ENCODE measurements around the gene CSTB. TPM values are rescaled to one million over a fixed set of nuclear protein-coding genes. Genes with fewer than 3 reads are reported as not detected.

Gene CSTB
- total RNA-seq, 1 experiment from 2014 or later, result 55.9 TPM

DNA sequence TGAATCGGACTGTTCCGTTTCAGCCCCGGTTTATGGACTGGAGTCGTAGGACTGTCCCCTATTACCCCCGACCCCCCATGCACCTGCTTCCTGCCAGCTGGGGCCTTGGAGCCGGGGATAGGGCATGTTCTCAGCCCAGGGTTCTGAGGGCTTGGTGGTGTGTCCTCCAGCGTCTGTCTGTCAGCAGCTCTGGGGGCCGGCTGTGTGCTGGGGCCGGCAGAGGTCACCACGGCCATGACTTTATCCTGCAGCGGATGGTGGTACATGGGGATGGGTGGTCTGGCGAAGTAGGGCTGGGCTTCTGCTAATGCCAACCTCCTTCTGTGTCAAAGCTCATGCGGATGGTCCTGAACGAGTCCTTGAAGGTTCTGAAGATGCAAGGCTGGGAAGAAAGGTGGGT lies 18.7 kb upstream of the CSTB start:
- ChIA-PET POLR2A (ENCODE audit: low non-redundant PET) (no interaction called here), CTCF (no interaction called here)
- BruUV-seq (replicated peaks), result no TSS peak
- no peak for DNase-seq (ENCODE audit: low spot score)
- no peaks in the 10 kb centered on the region for H3K9me3 ChIP-seq (ENCODE audit: low read depth, low read length, poor library complexity, severe bottlenecking)
- TF ChIP-seq EZH2 (IDR thresholded peaks at IDR 0.05; ENCODE audit: borderline replicate concordance, low read depth, low read length, poor library complexity, severe bottlenecking), result no peak
- TF ChIP-seq, protein P1, sequence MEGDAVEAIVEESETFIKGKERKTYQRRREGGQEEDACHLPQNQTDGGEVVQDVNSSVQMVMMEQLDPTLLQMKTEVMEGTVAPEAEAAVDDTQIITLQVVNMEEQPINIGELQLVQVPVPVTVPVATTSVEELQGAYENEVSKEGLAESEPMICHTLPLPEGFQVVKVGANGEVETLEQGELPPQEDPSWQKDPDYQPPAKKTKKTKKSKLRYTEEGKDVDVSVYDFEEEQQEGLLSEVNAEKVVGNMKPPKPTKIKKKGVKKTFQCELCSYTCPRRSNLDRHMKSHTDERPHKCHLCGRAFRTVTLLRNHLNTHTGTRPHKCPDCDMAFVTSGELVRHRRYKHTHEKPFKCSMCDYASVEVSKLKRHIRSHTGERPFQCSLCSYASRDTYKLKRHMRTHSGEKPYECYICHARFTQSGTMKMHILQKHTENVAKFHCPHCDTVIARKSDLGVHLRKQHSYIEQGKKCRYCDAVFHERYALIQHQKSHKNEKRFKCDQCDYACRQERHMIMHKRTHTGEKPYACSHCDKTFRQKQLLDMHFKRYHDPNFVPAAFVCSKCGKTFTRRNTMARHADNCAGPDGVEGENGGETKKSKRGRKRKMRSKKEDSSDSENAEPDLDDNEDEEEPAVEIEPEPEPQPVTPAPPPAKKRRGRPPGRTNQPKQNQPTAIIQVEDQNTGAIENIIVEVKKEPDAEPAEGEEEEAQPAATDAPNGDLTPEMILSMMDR (conservative IDR thresholded peaks at IDR 0.05; ENCODE audit: low read depth, low read length), result no peak
- intact Hi-C loops (cut with micrococcal nuclease; ENCODE audit: unreplicated experiment), result no loop called here
- H3K4me1 ChIP-seq (ENCODE audit: insufficient read depth, low read length, poor library complexity, severe bottlenecking), result peaks cover 12% of the 10 kb centered on the region
- peaks cover 88% of the 10 kb centered on the region for H3K36me3 ChIP-seq (ENCODE audit: insufficient read depth, low read length, poor library complexity, severe bottlenecking)
- no peaks in the 10 kb centered on the region for H3K27me3 ChIP-seq (replicated peaks; ENCODE audit: insufficient read depth, low read depth, low read length, poor library complexity)
- H3K4me3 ChIP-seq (ENCODE audit: low read depth, low read length, poor library complexity, severe bottlenecking), result no peak overlapping the region
- H3K27ac ChIP-seq (ENCODE audit: low read depth, low read length, poor library complexity, severe bottlenecking), result no peak overlapping the region

DNA sequence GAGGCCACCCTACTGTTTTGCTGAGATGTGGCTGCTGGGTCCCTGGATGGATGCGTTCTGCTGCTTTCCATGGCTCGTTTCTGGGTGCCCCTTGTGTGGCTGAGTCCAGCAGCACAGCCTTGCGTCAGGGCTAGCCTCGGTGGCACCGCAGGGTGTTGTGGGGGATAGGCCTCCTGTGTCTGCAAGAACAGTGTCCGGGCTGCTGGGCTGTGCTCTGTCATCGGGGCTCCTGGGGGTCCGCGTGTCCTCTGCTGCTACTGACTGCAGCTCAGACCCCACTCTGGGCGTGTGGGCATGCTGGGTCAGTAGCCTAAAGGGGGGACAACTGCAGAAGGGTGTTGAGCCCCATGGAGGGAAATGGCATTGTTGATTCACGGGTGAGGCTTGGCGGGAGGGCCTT lies 18.2 kb upstream of the CSTB start:
- no peak overlapping the region for H3K4me3 ChIP-seq (ENCODE audit: low read depth, low read length, poor library complexity, severe bottlenecking)
- H3K36me3 ChIP-seq (ENCODE audit: insufficient read depth, low read length, poor library complexity, severe bottlenecking), result peaks cover 82% of the 10 kb centered on the region
- H3K9me3 ChIP-seq (ENCODE audit: low read depth, low read length, poor library complexity, severe bottlenecking), result no peaks in the 10 kb centered on the region
- no peaks in the 10 kb centered on the region for H3K27me3 ChIP-seq (replicated peaks; ENCODE audit: insufficient read depth, low read depth, low read length, poor library complexity)
- TF ChIP-seq, protein P1 (conservative IDR thresholded peaks at IDR 0.05; ENCODE audit: low read depth, low read length), result no peak
- no peak for TF ChIP-seq EZH2 (IDR thresholded peaks at IDR 0.05; ENCODE audit: borderline replicate concordance, low read depth, low read length, poor library complexity, severe bottlenecking)
- ChIA-PET CTCF (no interaction called here), POLR2A (ENCODE audit: low non-redundant PET) (no interaction called here)
- peaks cover 12% of the 10 kb centered on the region for H3K4me1 ChIP-seq (ENCODE audit: insufficient read depth, low read length, poor library complexity, severe bottlenecking)
- intact Hi-C loops (cut with micrococcal nuclease; ENCODE audit: unreplicated experiment), result no loop called here
- no peak overlapping the region for H3K27ac ChIP-seq (ENCODE audit: low read depth, low read length, poor library complexity, severe bottlenecking)
- no peak for DNase-seq (ENCODE audit: low spot score)
- BruUV-seq (replicated peaks), result no TSS peak

DNA sequence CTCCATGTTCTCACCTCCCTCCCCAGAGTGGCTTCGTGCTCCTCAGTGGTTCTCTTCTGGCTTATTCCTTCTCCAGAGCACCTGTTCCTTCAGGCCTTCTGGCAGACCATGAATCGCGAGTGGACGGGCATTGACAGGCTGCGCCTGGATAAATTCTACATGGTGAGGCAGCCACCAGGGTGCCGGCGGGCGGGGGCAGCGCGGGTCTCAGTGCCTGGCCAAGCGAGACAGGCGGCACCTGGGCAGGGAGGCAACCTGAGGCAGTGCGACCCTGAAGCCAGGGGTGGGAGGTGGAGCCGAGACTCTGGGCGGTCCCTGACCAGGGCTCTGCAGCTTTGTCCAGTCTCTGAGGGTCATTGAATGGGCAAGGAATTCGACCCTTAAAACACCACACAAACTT lies 17.1 kb upstream of the CSTB start:
- Histone ChIP-seq H3K27ac (ENCODE audit: low read depth, low read length, poor library complexity, severe bottlenecking) (no peak overlapping the region), H3K27me3 (replicated peaks; ENCODE audit: insufficient read depth, low read depth, low read length, poor library complexity) (no peaks in the 10 kb centered on the region), H3K4me1 (ENCODE audit: insufficient read depth, low read length, poor library complexity, severe bottlenecking) (peaks cover 12% of the 10 kb centered on the region), H3K36me3 (ENCODE audit: insufficient read depth, low read length, poor library complexity, severe bottlenecking) (peaks cover 72% of the 10 kb centered on the region), H3K4me3 (ENCODE audit: low read depth, low read length, poor library complexity, severe bottlenecking) (no peak overlapping the region), H3K9me3 (ENCODE audit: low read depth, low read length, poor library complexity, severe bottlenecking) (no peaks in the 10 kb centered on the region)
- POLR2A ChIA-PET (ENCODE audit: low non-redundant PET), result no interaction called here
- no peak for TF ChIP-seq EZH2 (IDR thresholded peaks at IDR 0.05; ENCODE audit: borderline replicate concordance, low read depth, low read length, poor library complexity, severe bottlenecking)
- TF ChIP-seq, protein P1 (conservative IDR thresholded peaks at IDR 0.05; ENCODE audit: low read depth, low read length), result no peak
- no TSS peak for BruUV-seq (replicated peaks)
- intact Hi-C loops (cut with micrococcal nuclease; ENCODE audit: unreplicated experiment), result no loop called here
- CTCF ChIA-PET, result no interaction called here
- DNase-seq (ENCODE audit: low spot score), result no peak
